HG03066 (cell line): ENCODE results near the gene PINLYP.

Source experiments
- ATAC-seq: cut with Tn5 transposase; IDR thresholded peaks from one replicate; pipeline ENCODE4 v1.9.1; 2021; ENCODE audit warnings: low read depth; ENCODE audit not compliant: unreplicated experiment

Gene PINLYP

DNA sequence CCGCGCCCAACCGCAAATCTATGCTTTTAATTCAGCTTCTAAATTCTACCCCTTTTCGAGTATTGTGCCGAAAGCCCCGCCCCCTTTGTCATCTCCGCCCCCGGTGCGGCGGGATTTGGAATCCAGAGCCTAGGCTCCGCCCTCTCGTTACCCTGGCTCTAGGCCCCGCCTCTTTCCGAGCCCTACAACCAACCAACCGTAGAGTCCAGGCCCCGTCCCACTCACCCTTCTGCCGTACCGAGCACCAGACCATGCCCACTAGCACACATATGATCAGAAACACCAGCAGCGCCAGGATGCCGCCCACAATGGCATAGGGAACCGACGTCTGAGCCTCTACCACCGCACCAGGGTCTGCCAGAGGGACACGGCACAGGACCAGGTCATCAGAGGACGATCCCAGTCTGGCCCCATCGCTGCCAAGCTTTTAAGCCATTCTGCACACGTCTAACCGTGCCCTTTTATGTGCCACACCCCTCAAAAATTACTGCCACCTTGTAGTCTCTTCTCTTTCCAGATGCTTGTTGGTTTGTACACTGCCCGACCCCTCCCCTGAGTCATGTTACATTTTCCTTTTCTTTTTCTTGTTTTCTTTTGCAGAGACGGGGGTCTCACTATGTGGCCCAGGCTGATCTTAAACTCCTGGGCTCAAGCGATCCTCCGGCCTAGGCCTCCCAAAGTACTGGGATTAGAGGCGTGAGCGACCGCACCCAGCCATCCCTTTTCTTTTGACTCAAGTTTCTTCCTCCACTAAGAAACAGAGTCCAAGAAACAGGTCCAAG is 48.5 kb downstream of the PINLYP start:
- no peak for ATAC-seq

DNA sequence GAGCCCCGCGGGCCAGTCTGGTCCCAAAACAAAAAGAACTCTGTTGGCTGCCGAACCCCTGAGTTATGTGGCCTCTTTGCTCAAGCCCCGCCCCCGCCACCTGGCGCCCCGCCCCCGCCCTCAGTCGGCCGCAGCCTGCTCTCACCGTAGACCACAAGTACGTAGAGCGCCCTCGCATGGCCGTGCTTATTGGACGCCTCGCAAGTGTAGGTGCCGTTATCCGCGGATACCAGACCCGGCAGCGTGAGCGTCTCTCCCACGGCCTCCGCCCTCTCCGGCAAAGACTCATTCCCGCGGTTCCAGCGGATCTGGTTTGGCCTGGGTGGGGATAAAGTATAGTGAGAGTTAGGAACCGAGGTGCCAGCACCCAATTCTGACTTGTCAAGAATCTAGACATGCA is 49.3 kb downstream of the PINLYP start:
- no peak for ATAC-seq

DNA sequence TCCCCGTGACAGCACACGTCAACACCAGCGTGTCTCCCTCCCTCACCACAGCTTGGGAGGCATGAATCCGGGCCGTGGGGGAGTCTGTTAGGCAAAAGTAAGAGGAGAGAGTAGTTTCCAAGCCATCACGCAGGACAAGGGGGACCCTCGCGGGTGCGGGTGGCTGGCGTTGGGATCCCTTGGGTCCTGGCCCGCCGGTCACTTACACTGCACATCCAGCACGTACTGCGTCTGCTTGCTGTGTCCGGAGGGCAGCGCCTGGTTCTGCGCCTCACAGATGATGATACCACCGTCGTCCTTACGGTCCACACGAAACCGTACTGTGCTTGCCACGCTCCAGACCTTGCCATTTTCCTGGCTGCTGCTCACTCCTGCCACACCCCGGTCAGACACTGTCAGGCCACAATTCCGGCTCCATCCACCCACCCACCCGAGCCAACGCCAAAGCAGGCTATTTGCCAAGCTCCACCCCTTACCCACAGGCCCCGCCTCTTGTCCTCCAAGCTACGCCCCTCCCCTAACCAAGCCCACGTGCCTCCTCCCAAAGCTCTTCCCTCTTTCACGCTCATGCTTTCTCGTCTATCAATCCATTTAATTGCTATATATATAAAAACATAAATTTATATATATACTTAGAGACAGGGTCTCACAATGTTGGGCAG is 50.4 kb downstream of the PINLYP start:
- no peak for ATAC-seq

DNA sequence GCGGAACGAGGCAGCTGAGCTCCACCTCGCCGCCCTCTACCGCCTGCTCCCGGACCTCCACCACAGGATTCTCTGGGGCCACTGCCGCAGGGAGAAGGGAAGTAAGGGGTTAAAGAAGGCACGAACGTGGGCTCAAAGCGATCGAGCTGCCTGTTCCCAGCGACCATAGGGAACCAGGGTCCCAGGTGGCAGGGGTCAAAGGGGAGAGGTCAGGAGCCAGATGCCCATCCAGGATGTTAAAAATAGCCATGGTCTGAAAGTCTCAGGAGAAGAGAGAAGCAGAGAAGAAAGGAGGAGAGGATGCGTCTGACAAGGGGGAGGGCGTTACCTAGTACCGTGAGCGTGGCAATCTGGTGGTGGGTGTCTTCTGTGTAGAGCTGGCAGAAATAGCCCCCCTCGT is 51.2 kb downstream of the PINLYP start:
- no peak for ATAC-seq

DNA sequence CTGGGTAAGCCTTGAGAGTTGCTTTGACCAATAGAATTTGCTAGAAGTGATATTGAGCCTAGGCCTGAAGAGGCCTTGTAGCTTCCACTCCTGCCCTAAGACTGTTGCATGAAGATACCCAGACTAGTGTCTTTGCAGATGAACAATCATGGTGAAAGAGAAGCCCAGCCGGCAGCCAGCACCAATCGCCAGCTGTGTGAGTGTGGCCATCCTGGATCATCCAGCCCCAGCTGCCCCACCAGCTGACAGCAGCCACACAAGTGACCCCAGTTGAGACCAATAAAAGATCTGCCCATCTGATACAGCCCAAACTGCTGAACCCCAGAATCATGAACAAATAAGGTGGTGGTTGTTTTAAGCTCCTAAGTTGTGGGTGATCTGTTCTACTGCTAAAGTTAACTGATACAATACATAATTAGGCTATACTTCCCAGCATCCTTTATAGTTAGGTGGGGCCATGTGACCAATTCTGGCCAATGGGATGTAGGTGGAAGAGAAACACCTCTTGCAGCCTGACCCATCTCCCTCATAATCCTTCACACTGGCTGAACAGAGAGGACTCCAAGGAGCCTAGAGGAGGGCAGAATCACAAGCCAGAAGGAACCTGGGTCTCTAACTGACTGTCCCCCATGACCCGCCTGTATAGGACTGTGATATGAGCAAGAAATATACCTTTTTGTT is 53.2 kb downstream of the PINLYP start:
- ATAC-seq = no peak

DNA sequence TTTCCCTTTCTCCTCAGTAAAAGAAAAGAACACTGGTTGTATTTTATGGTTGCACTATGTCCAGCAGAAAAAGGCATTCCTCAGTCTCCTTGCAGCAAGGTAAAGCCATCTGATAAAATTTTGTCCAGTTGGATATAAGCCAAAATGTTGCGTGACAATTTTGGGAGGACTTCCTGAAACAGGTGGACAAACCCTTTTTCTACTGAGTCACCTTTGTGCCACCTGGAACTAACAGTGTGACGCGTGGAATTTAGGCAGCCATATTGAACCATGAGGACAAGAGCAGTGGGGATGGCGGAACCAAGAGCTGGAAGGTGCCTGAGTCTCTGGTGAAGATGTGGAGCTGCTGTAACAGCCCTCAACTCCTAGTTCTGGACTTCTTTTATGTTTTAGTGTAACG is 55.9 kb downstream of the PINLYP start:
- no peak for ATAC-seq
